Bronchial epithelial cell (primary cell): ENCODE results near the gene GRIK2. TPM values are rescaled to one million over a fixed set of nuclear protein-coding genes. Genes with fewer than 3 reads are reported as not detected.

ENCODE experiments used
- DNase-seq: peaks from one replicate; pipeline ENCODE4 v3.0.0-alpha.2; 2010; ENCODE audit warnings: low read depth
- FAIRE-seq: peaks from 2 replicates; lab custom pipeline; 2011; peaks lifted over from hg19 to GRCh38; lab: Jason Lieb, UNC
- H3K27me3 ChIP-seq: 2 replicates; pipeline ENCODE4 v1.5.1; 2011; ENCODE audit warnings: low read length; ENCODE audit not compliant: control insufficient read depth, insufficient read depth
- H3K36me3 ChIP-seq: 2 replicates; pipeline ENCODE4 v1.5.1; 2011; ENCODE audit warnings: low read length; ENCODE audit not compliant: control insufficient read depth, insufficient read depth
- H3K4me3 ChIP-seq: 2 replicates; pipeline ENCODE4 v1.5.1; 2011; ENCODE audit warnings: mild to moderate bottlenecking, low read depth, low read length, control low read depth
- CTCF ChIP-seq: IDR thresholded peaks from 2 replicates; pipeline ENCODE4 v1.5.1; 2011; ENCODE audit warnings: mild to moderate bottlenecking, moderate library complexity, low read length, control low read depth, inconsistent platforms; ENCODE audit not compliant: insufficient read depth, severe bottlenecking
- total RNA-seq: library from RNA; depleted of rRNA; stranded (reverse); fragments of >200 nt; gene quantifications from 2 replicates; pipeline ENCODE4 v1.2.1, GENCODE V29; 2014

Gene GRIK2
- total RNA-seq, 1 donor from 2014 or later: 0.26 TPM

DNA sequence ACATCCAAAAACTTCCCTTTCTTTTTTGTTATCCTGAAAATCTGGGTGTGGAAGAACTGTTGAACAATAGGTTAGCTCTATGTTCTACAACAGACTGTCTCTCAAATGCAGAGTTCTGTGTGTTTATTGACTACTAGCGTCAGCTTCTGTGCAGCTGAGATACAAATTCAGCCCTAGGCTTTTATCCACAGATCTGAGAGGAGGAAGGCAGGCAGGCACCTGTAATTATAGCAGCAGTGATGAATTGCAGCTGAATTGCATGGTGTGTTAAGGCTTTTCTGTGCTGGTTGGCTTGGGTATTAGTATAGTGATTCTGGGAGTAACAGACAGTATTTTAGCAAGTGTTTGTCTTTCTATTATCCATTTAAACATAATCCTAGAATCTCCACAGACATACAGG, 24.4 kb downstream of the GRIK2 start:
- H3K4me3 ChIP-seq: no peak overlapping the region
- no peak for TF ChIP-seq CTCF
- no peaks in the 10 kb centered on the region for H3K27me3 ChIP-seq
- no peaks in the 10 kb centered on the region for H3K36me3 ChIP-seq
- FAIRE-seq (no peak), DNase-seq (no peak)

GRCh38 chr6:101422251-101422650, 28.7 kb downstream of the GRIK2 start:
- no peak overlapping the region for H3K4me3 ChIP-seq
- no peak for FAIRE-seq
- no peaks in the 10 kb centered on the region for H3K36me3 ChIP-seq
- DNase-seq: no peak
- no peak for TF ChIP-seq CTCF
- no peaks in the 10 kb centered on the region for H3K27me3 ChIP-seq

DNA sequence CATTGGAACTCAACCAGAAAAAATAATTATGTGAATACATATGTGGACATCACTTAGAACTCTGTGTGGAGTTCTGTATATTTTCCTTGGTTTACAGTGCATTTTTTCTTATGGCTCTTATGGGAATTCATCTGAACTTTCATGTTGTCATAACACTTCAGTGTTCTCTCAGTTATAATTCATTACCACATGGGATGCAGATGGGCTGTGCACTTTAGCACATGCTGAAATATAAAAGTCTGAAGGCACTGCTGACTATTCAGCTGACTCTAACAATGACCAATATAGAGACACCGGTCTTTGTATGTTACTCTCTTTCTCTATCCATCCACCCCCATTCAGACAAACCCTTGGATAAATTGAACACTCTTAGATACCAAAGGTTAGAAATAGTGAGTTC, 29.3 kb downstream of the GRIK2 start:
- FAIRE-seq (no peak), DNase-seq (no peak)
- Histone ChIP-seq H3K4me3 (no peak overlapping the region), H3K36me3 (no peaks in the 10 kb centered on the region), H3K27me3 (no peaks in the 10 kb centered on the region)
- TF ChIP-seq CTCF: no peak

GRCh38 chr6:101429270-101429669, 35.8 kb downstream of the GRIK2 start:
- Histone ChIP-seq H3K36me3 (no peaks in the 10 kb centered on the region), H3K4me3 (no peak overlapping the region), H3K27me3 (no peaks in the 10 kb centered on the region)
- peak; percentile 7 for DNase-seq
- TF ChIP-seq CTCF: no peak
- no peak for FAIRE-seq

DNA sequence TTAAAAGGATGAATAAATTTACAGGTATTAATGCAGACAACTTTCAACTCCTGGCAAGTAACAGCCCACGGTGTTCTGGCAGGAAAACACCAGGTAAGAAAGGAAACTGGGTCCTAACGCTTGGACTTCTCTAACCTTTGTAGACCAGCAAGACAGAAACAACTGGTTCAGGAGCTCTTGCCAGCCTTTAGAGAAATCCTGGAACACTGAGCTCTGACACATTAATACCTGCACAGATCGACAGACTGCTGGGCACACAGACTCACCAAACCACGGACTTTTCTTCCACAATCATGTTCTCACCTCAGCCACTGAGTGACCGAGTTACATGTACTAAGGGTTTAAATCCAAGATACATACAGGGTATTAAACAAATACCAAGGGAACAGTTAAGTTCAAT, 36.3 kb downstream of the GRIK2 start:
- no peaks in the 10 kb centered on the region for H3K27me3 ChIP-seq
- TF ChIP-seq CTCF: no peak
- no peak for FAIRE-seq
- no peak for DNase-seq
- H3K36me3 ChIP-seq: no peaks in the 10 kb centered on the region
- H3K4me3 ChIP-seq: no peak overlapping the region

GRCh38 chr6:101433141-101433540, 39.6 kb downstream of the GRIK2 start:
- Histone ChIP-seq H3K36me3 (no peaks in the 10 kb centered on the region), H3K4me3 (no peak overlapping the region), H3K27me3 (no peaks in the 10 kb centered on the region)
- no peak for TF ChIP-seq CTCF
- DNase-seq (no peak), FAIRE-seq (no peak)
